CD4-positive, alpha-beta T cell treated with Interleukin-15 for 4 hours (primary cell): Measurements from ENCODE around the gene ATP6V0A1.
"Not testable (repeated sequence)": the region's sequence is repeated elsewhere in the genome, so short reads cannot be mapped to it uniquely, and the experiment has no call there.

ENCODE experiments used
- DNase-seq: peaks from one replicate; pipeline ENCODE4 v3.0.0-alpha.2; 2020; ENCODE audit warnings: low spot score

ATP6V0A1 gene

GRCh38 chr17:42541041-42541833 lies 82.6 kb downstream of the ATP6V0A1 start:
- DNase-seq, result peak; percentile 46

GRCh38 chr17:42543190-42544079 lies 84.8 kb downstream of the ATP6V0A1 start:
- DNase-seq, result no peak

DNA sequence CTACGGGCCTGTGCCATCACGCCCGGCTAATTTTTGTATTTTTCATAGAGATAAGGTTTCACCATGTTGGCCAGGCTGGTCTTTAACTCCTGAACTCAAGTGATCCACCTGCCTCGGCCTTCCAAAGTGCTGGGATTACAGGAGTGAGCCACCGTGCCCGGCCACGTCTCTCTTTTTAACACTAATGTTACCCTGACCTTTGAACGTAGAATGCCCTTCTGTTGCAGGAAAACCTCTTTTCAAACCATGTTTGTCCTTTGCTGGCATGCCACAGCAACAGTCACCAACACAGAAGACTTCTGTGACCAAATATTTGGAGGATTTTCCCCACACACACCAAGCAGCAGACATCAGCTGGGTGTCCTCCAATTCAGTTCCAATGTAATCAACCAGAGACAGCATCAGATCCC lies 86.2 kb downstream of the ATP6V0A1 start:
- no peak for DNase-seq

GRCh38 chr17:42545755-42546505 lies 87.3 kb downstream of the ATP6V0A1 start:
- DNase-seq, result not testable (repeated sequence)

DNA sequence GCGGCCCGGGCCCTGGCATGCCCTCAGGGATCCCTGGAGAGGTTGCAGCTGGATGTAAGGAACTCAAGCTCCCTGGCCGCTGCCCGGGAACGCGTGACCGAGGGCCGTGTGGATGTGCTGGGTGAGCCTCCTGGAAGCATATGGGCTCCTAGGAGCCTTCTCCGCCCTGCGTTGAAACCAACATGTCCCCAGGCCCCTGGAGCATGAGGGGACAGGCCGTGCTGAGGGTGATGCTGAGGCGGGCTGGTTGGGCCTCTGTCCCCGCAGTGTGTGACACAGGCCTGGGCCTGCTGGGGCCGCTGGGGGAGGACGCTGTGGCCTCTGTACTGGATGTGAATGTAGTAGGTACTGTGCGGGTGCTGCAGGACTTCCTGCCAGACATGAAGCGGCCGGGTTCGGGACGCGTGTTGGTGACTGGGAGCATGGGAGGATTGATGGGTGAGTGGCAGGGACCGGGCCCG lies 88.4 kb downstream of the ATP6V0A1 start:
- no peak for DNase-seq

GRCh38 chr17:42547698-42548069 lies 89.0 kb downstream of the ATP6V0A1 start:
- DNase-seq, result no peak

- DNase-seq, result peak; percentile 76
Observed at GRCh38 chr17:42548070-42548837, 89.6 kb downstream of the ATP6V0A1 start.

GRCh38 chr17:42548993-42549755 lies 90.5 kb downstream of the ATP6V0A1 start:
- no peak for DNase-seq

- DNase-seq, result not testable (repeated sequence)
Observed at GRCh38 chr17:42552736-42553135, 94.1 kb downstream of the ATP6V0A1 start, which contains the start of gene HSD17B1. Gene HSD17B1, plus strand, starts transcription at chr17:42552923. Its CDS starts 11 bp downstream, at chr17:42552934.

GRCh38 chr17:42553161-42553818 lies 94.6 kb downstream of the ATP6V0A1 start:
- DNase-seq, result no peak

- DNase-seq, result no peak
Observed at GRCh38 chr17:42553866-42554249, 95.2 kb downstream of the ATP6V0A1 start.

GRCh38 chr17:42554250-42555121 lies 95.8 kb downstream of the ATP6V0A1 start:
- peak; percentile 75 for DNase-seq

DNA sequence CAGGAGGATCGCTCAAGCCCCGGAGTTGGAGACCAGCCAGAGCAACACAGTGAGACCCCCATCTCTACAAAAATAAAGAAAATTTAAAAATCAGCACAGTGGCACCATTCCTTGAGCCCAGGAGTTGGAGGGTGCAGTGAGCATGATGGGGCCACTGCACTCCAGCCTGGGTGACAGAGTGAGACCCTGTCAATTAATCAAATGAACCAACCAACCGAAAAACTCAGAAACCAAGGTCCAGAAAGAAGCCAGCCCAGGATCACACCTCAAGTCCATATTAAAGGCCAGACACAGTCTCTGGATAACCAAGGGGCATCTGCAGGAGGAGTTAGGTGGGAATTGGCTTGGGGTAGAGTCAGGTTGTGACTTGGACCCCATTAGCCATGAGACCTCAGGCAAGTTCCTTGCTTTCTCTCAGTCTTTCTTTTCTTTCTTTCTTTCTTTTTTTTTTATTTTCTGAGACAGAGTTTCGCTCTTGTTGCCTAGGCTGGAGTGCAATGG lies 96.5 kb downstream of the ATP6V0A1 start:
- DNase-seq, result no peak

- DNase-seq, result not testable (repeated sequence)
Observed at GRCh38 chr17:42555961-42556617, 97.4 kb downstream of the ATP6V0A1 start.

DNA sequence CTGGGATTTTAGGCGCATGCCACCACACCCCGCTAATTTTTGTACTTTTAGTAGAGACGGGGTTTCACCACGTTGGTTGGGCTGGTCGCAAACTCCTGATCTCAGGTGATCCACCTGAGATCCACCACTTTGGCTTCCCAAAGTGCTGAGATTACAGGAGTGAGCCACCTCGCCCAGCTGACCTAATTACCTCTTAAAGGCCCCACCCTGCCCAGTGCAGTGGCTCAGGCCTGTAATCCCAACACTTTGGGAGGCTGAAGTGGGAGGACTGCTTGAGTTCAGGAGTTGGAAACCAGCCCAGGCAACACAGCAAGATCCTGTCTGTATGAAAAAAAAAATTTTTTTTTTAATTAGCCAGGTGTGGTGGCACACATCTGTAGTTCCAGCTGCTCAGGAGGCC lies 100.4 kb downstream of the ATP6V0A1 start:
- no peak for DNase-seq

- no peak for DNase-seq
Observed at GRCh38 chr17:42560246-42560645, 101.6 kb downstream of the ATP6V0A1 start.

DNA sequence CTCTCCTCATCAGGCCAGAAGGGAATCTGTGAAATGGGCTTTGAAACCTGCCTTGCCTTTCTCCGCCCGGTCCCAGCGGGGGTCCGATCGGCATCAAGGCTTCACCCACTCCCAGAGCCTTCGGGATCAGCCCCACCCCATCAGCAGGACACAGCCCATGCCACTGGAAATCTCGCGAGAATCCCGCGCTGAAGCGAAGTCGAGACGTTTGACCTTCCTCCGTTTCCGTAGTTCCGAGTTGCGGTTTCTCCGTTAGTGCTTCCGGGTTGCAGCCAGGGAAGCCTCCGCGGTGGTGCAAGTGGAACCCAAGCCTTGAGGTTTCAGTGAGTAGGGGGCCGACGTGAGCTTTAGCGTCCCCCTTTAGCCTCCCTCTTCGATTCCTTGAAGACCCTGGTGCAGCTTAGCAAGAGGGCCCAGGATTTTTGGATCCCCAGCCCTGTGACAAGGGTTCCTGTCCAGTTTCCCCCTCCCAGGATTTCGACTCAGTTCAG lies 103.3 kb downstream of the ATP6V0A1 start, which contains the start of gene COASY:
COASY (plus strand) TSS at position 252 of the 491 bp plus-strand sequence. CDS start 475 bp downstream, outside the sequence.
- DNase-seq, result peak; percentile 95
